Measurements from ENCODE around the gene LRMDA. TPM values are rescaled to one million over a fixed set of nuclear protein-coding genes. Genes with fewer than 3 reads are reported as not detected.

The LRMDA gene
- total and polyA plus RNA-seq, 10 of the 15 experiments (the other 5 are each of a cell fraction or from before 2014, with no cell fraction given) = 0.07 to 0.54 (median 0.29) TPM; not detected in 4

DNA sequence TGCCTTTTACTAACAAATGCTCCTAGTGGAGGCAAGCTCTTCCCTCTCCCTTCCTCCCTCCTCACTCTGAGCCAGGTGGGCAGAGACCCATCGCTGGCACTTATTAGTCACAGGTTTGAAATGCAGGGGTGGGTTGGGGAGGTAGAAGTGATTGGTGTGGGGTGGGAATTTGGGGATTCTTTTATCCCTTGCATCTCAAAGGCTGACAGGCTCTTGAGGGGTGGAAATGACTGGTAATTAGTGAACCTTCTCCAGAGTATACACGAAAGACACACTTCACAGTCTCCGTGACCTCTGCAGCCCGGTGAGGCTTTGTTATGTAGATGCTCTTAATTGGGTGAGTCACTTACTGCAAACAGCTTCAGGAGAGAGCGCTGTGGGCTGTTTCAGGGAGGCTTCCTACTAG, 13.9 kb upstream of the LRMDA start:
- ChIA-PET RAD21 (ENCODE audit: unreplicated experiment) (interaction anchor here (1.6 kb wide), 1 partner anchor 223 kb away, joined by 3 read pairs; no protein-coding TSS in a partner anchor), CTCF (interaction anchor here (1.0 to 1.4 kb wide), 2 partner anchors 9 to 13 kb away, joined by 3 to 4 read pairs; partner anchors contain the start of gene LRMDA)
- in situ Hi-C loops (cut with MboI) = no loop called here

More for the DNA sequence above, 13.9 kb upstream of the LRMDA start:
- no peaks in the 10 kb centered on the region for H3K9me3 ChIP-seq (replicated peaks; ENCODE audit: control insufficient read depth, insufficient read depth, low read length)
- H3K4me1 ChIP-seq (ENCODE audit: control insufficient read depth, insufficient read depth, low read length) = no peaks in the 10 kb centered on the region
- H3K27ac ChIP-seq (ENCODE audit: control insufficient read depth, insufficient read depth) = no peak overlapping the region
- H3K79me2 ChIP-seq (ENCODE audit: control insufficient read depth, insufficient read depth, low read length) = no peaks in the 10 kb centered on the region
- no peak overlapping the region for H3K9ac ChIP-seq (ENCODE audit: control insufficient read depth, insufficient read depth, low read length)
- no peak for DNase-seq (ENCODE audit: low read depth, low spot score)
- H3K4me3 ChIP-seq = no peak overlapping the region
- no peak overlapping the region for H3K4me2 ChIP-seq (ENCODE audit: control insufficient read depth, insufficient read depth)
- TF ChIP-seq, protein P1, sequence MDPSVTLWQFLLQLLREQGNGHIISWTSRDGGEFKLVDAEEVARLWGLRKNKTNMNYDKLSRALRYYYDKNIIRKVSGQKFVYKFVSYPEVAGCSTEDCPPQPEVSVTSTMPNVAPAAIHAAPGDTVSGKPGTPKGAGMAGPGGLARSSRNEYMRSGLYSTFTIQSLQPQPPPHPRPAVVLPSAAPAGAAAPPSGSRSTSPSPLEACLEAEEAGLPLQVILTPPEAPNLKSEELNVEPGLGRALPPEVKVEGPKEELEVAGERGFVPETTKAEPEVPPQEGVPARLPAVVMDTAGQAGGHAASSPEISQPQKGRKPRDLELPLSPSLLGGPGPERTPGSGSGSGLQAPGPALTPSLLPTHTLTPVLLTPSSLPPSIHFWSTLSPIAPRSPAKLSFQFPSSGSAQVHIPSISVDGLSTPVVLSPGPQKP (IDR thresholded peaks at IDR 0.05; ENCODE audit: low read depth, low read length) = no peak
- TF ChIP-seq, protein P2, sequence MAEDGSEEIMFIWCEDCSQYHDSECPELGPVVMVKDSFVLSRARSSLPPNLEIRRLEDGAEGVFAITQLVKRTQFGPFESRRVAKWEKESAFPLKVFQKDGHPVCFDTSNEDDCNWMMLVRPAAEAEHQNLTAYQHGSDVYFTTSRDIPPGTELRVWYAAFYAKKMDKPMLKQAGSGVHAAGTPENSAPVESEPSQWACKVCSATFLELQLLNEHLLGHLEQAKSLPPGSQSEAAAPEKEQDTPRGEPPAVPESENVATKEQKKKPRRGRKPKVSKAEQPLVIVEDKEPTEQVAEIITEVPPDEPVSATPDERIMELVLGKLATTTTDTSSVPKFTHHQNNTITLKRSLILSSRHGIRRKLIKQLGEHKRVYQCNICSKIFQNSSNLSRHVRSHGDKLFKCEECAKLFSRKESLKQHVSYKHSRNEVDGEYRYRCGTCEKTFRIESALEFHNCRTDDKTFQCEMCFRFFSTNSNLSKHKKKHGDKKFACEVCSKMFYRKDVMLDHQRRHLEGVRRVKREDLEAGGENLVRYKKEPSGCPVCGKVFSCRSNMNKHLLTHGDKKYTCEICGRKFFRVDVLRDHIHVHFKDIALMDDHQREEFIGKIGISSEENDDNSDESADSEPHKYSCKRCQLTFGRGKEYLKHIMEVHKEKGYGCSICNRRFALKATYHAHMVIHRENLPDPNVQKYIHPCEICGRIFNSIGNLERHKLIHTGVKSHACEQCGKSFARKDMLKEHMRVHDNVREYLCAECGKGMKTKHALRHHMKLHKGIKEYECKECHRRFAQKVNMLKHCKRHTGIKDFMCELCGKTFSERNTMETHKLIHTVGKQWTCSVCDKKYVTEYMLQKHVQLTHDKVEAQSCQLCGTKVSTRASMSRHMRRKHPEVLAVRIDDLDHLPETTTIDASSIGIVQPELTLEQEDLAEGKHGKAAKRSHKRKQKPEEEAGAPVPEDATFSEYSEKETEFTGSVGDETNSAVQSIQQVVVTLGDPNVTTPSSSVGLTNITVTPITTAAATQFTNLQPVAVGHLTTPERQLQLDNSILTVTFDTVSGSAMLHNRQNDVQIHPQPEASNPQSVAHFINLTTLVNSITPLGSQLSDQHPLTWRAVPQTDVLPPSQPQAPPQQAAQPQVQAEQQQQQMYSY (CRISPR knock-in tag; IDR thresholded peaks at IDR 0.05) = no peak
- no peak for FAIRE-seq
- no peaks in the 10 kb centered on the region; a peak in 1 of 4 replicates for H3K27me3 ChIP-seq (replicated peaks in 1 of 2; ENCODE audit: control insufficient read depth in 2 of 2, insufficient read depth in 2 of 2, low read length in 1 of 2)
- intact Hi-C loops (cut with micrococcal nuclease; ENCODE audit: unreplicated experiment) = no loop called here
- no TSS peak for BruUV-seq (replicated peaks)
- no peaks in the 10 kb centered on the region for H3K36me3 ChIP-seq (ENCODE audit: control insufficient read depth in 2 of 2, insufficient read depth in 2 of 2, low read length in 1 of 2)
- 13% methylated on average over 5 of the region's 5 CpGs for WGBS (ENCODE audit: insufficient coverage, insufficient replicate concordance, low lambda C conversion rate, missing lambda C conversion rate)
- ChIA-PET POLR2A (no interaction called here), SMC1A (ENCODE audit: uncharacterized antibody, unreplicated experiment) (interaction anchor here (1.1 to 3.7 kb wide), 5 partner anchors 8 to 346 kb away, joined by 3 to 16 read pairs (median 4); partner anchors contain the start of gene ZNF503)
- no peak overlapping the region for H2AFZ ChIP-seq (ENCODE audit: control insufficient read depth, low read depth, low read length)
- H4K20me1 ChIP-seq (ENCODE audit: control insufficient read depth, insufficient read depth) = no peaks in the 10 kb centered on the region
- no peak for ATAC-seq

All from GM12878 (cell line).